SIG-M5 treated with dmso at 0.1 percent for 504 hours (cell line): ENCODE measurements around the gene KLHL30.

Source experiments
- DNase-seq: peaks from one replicate; lab custom pipeline; 2025; ENCODE audit not compliant: unreplicated experiment; lab: John Stamatoyannopoulos, UW

Gene KLHL30

GRCh38 chr2:238117199-238118154 lies 21.0 kb upstream of the KLHL30 start:
- DNase-seq = no peak

- DNase-seq = no peak
Observed at GRCh38 chr2:238119756-238120462, 18.6 kb upstream of the KLHL30 start.

- DNase-seq = no peak
Observed at GRCh38 chr2:238120463-238121298, 17.8 kb upstream of the KLHL30 start.

- no peak for DNase-seq
Observed at GRCh38 chr2:238121511-238122286, 16.8 kb upstream of the KLHL30 start.

GRCh38 chr2:238122287-238123217 lies 15.9 kb upstream of the KLHL30 start:
- no peak for DNase-seq

- no peak for DNase-seq
Observed at GRCh38 chr2:238123218-238123971, 15.1 kb upstream of the KLHL30 start.

- no peak for DNase-seq
Observed at GRCh38 chr2:238123991-238124470, 14.4 kb upstream of the KLHL30 start.

GRCh38 chr2:238124488-238125126 lies 13.9 kb upstream of the KLHL30 start:
- DNase-seq = no peak

- DNase-seq = no peak
Observed at GRCh38 chr2:238125127-238125885, 13.2 kb upstream of the KLHL30 start.

GRCh38 chr2:238126338-238126737 lies 12.1 kb upstream of the KLHL30 start:
- DNase-seq = no peak

GRCh38 chr2:238126775-238127164 lies 11.7 kb upstream of the KLHL30 start:
- no peak for DNase-seq

- no peak for DNase-seq
Observed at GRCh38 chr2:238127165-238128060, 11.1 kb upstream of the KLHL30 start.

- no peak for DNase-seq
Observed at GRCh38 chr2:238128061-238128440, 10.4 kb upstream of the KLHL30 start.

- DNase-seq = no peak
Observed at GRCh38 chr2:238128534-238129001, 9.9 kb upstream of the KLHL30 start.

GRCh38 chr2:238129166-238130010 lies 9.1 kb upstream of the KLHL30 start:
- no peak for DNase-seq
